ENCODE measurements around the gene SOCS7. TPM values are rescaled to one million over a fixed set of nuclear protein-coding genes. Genes with fewer than 3 reads are reported as not detected.

SOCS7 gene
- total and polyA plus RNA-seq, 10 of the 15 experiments (the other 5 are each of a cell fraction or from before 2014, with no cell fraction given): 0.68 to 12.8 (median 7.3) TPM

- TF ChIP-seq JUND (IDR thresholded peaks at IDR 0.05; ENCODE audit: low read depth, low read length): no peak
- TF ChIP-seq ZNF592 (IDR thresholded peaks at IDR 0.05): no peak
- no peak for TF ChIP-seq SMC3 (IDR thresholded peaks at IDR 0.05; ENCODE audit: borderline replicate concordance, low read length)
- TF ChIP-seq TCF7 (IDR thresholded peaks at IDR 0.05; ENCODE audit: borderline replicate concordance): no peak
These were observed 10.5 kb upstream of the SOCS7 start (continued) for GRCh38 chr17:38341035-38341721.

- Histone ChIP-seq H3K27ac (ENCODE audit: control insufficient read depth, insufficient read depth) (no peak overlapping the region), H3K4me2 (ENCODE audit: control insufficient read depth, insufficient read depth) (no peak overlapping the region), H3K9me3 (replicated peaks; ENCODE audit: control insufficient read depth, insufficient read depth, low read length) (no peaks in the 10 kb centered on the region), H3K9ac (ENCODE audit: control insufficient read depth, insufficient read depth, low read length) (no peak overlapping the region), H3K36me3 (ENCODE audit: control insufficient read depth in 2 of 2, insufficient read depth in 2 of 2, low read length in 1 of 2) (no peaks in the 10 kb centered on the region), H3K27me3 (replicated peaks in 1 of 2; ENCODE audit: control insufficient read depth in 2 of 2, insufficient read depth in 2 of 2, low read length in 1 of 2) (no peaks in the 10 kb centered on the region; a peak in 1 of 4 replicates), H3K4me1 (ENCODE audit: control insufficient read depth, insufficient read depth, low read length) (no peaks in the 10 kb centered on the region), H2AFZ (ENCODE audit: control insufficient read depth, low read depth, low read length) (no peak overlapping the region), H4K20me1 (ENCODE audit: control insufficient read depth, insufficient read depth) (no peaks in the 10 kb centered on the region), H3K4me3 (no peak overlapping the region), H3K79me2 (ENCODE audit: control insufficient read depth, insufficient read depth, low read length) (no peaks in the 10 kb centered on the region)
- DNase-seq (ENCODE audit: low read depth, low spot score) (no peak), ATAC-seq (no peak), FAIRE-seq (no peak)
- intact Hi-C loops (cut with micrococcal nuclease; ENCODE audit: unreplicated experiment): no loop called here
- WGBS (ENCODE audit: insufficient coverage, insufficient replicate concordance, low lambda C conversion rate, missing lambda C conversion rate): 45% methylated on average over 17 of the region's 18 CpGs
- BruUV-seq (replicated peaks): no TSS peak
- CTCF ChIA-PET: interaction anchor here (1.0 to 1.4 kb wide), 2 partner anchors 18 to 71 kb away, joined by 3 to 6 read pairs; no protein-coding TSS in a partner anchor
- POLR2A ChIA-PET: no interaction called here
- in situ Hi-C loops (cut with MboI): loop anchor here (10.0 kb wide), 1 partner anchor 132 kb away; no protein-coding TSS in a partner anchor
- RAD21 ChIA-PET (ENCODE audit: unreplicated experiment): no interaction called here
- SMC1A ChIA-PET (ENCODE audit: uncharacterized antibody, unreplicated experiment): no interaction called here
- TF ChIP-seq MEF2A (IDR thresholded peaks at IDR 0.05; ENCODE audit: insufficient read depth, low read depth, low read length): no peak
- no peak for TF ChIP-seq BCL3 (IDR thresholded peaks at IDR 0.05; ENCODE audit: borderline replicate concordance, insufficient read depth, low read depth, low read length, poor library complexity, severe bottlenecking)
- TF ChIP-seq SKIL (IDR thresholded peaks at IDR 0.05; ENCODE audit: low read depth, poor library complexity, severe bottlenecking): no peak
These were observed 8.6 kb upstream of the SOCS7 start for GRCh38 chr17:38342886-38343607.

Measured in GM12878 (cell line).